ENCODE data around the gene GOLGA8K. TPM values are rescaled to one million over a fixed set of nuclear protein-coding genes. Genes with fewer than 3 reads are reported as not detected.
"Not testable (repeated sequence)": the region's sequence is repeated elsewhere in the genome, so short reads cannot be mapped to it uniquely, and the experiment has no call there.

GOLGA8K gene
- total RNA-seq, 1 donor from 2014 or later = 0.83 TPM

GRCh38 chr15:32361662-32362061 lies 41.4 kb downstream of the GOLGA8K start:
- DNase-seq (ENCODE audit: low spot score); intact Hi-C loops (cut with DNase I): not testable (repeated sequence)

DNA sequence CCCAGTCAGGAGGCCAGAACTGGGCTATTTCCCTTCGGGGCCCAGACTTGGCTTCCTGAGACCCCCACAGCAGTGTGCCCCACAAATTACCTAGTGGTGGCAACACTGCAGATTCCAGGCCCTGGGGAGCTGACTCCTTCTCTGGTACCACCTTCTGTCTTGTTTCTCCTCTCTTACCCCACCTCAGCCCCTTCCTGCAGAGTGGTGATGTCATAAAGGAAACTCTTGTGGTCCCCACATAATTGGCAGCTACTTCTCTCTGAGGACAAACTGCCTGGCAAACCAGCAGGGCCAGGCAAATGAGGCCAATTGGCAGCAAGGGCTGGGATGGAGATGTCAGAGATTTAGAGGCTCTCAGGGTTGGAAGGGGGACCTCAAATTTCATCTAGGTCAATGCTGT lies 44.6 kb downstream of the GOLGA8K start:
- DNase-seq (ENCODE audit: low spot score); intact Hi-C loops (cut with DNase I): not testable (repeated sequence)

- intact Hi-C loops (cut with DNase I); DNase-seq (ENCODE audit: low spot score): not testable (repeated sequence)
These were observed 46.2 kb downstream of the GOLGA8K start for GRCh38 chr15:32356909-32357308.

DNA sequence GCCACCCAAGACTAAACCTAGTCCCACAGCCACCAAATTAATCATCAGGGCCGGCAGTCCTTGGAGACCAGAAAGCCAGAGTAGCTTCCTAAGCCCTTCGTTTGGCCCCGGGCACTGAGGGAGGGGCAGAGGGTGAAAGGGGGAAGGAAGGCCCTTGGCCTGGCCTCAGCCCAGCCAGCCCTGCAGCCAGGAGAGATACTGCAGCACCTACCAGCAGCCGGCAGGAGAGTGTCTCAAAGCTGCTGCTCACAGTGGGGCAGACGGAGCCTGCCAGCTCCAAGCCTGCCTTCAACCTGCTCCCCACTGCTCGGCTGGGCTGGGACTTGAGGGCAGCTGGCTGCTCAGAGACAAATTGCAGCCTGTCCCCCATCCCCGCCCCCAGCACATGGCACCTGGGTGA lies 50.3 kb downstream of the GOLGA8K start:
- intact Hi-C loops (cut with DNase I); DNase-seq (ENCODE audit: low spot score): not testable (repeated sequence)

- intact Hi-C loops (cut with DNase I); DNase-seq (ENCODE audit: low spot score): not testable (repeated sequence)
These were observed 52.4 kb downstream of the GOLGA8K start for GRCh38 chr15:32350563-32351220.

DNA sequence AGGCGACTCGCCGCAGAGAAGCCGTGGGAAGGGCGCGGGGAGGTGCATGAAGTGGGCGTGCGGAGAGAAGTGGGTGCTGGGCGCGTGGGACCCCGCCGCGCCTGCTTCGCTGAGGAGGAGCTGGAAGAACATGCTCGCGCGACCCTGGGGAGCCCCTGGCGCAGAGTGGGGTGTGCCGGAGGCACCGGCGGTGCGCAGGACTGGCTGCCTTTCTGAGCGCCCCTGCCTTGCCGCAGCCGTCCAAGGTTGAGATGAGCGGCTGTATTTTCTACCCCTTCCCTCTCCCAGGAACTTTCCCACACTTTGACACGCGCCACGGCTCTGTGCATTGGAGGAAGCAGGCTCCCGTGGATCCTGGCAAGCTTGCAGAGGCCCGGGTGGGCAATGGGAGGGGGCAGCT lies 56.1 kb downstream of the GOLGA8K start:
- intact Hi-C loops (cut with DNase I); DNase-seq (ENCODE audit: low spot score): not testable (repeated sequence)

DNA sequence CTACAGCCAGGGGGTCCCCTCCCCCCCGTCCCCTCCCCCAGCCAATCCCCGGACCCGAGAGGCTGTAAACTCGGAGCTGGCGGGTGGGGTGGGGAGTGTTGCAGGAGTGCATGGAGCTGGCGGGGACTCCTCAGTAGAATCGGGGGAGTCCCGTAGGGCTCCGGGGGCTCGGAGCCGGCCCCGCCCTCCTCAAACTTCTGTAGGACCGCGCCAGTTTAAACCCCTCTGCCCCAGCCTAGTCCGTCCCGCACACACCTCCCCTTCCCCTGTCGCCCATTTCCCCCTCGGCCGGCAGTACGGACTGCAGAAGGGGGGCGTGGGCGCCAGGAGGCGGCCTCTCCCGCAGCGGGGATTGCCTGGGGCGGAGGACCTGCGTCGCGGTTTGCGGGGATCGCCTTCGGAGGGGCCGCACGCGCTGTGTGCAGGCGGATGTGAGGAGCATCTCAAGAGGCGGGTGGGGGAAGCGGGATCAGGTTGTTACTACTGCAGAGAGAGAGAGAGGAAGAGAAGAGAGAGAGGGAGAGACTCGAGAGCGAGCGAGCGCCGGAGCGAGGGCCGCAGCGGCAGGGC lies 57.0 kb downstream of the GOLGA8K start:
- DNase-seq (ENCODE audit: low spot score); intact Hi-C loops (cut with DNase I): not testable (repeated sequence)

DNA sequence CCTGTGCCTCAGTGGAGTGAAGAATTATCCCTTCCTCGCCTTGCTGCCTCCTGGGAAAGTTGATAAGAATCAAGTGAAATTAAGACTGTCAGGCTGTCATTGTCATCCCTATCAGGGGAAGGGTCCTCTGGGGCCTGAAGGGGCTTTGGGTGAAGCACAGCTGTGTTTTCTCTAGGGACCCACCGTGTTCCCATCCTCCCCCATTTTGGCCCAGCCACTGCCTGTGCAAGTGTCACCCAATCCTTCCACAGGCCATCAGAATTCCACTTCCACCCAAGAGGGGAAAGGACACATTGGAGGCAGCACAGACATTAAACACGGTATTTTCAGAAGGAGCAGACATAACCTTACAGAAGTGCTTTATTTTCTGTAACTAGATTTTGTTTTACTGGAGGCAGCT lies 59.2 kb downstream of the GOLGA8K start:
- intact Hi-C loops (cut with DNase I); DNase-seq (ENCODE audit: low spot score): not testable (repeated sequence)

Other genes starting within 250 kb of the GOLGA8K start
- gene GOLGA8O, start 52.3 kb upstream of the GOLGA8K start, total RNA-seq = 2.3 TPM
- 11.1 TPM for gene GOLGA8N, start 190.2 kb upstream of the GOLGA8K start, total RNA-seq
- gene ARHGAP11A, start 212.2 kb upstream of the GOLGA8K start, total RNA-seq = 1.7 TPM
- gene SCG5, start 238.4 kb upstream of the GOLGA8K start, total RNA-seq = 0.30 TPM

Data from cardiac septum (tissue), 1 donor.